ENCODE data around the gene U2AF2. TPM values are rescaled to one million over a fixed set of nuclear protein-coding genes. Genes with fewer than 3 reads are reported as not detected.

The U2AF2 gene
- total and polyA plus RNA-seq, 2 of the 4 experiments (the other 2 are of a cell fraction): 120 to 260 TPM

DNA sequence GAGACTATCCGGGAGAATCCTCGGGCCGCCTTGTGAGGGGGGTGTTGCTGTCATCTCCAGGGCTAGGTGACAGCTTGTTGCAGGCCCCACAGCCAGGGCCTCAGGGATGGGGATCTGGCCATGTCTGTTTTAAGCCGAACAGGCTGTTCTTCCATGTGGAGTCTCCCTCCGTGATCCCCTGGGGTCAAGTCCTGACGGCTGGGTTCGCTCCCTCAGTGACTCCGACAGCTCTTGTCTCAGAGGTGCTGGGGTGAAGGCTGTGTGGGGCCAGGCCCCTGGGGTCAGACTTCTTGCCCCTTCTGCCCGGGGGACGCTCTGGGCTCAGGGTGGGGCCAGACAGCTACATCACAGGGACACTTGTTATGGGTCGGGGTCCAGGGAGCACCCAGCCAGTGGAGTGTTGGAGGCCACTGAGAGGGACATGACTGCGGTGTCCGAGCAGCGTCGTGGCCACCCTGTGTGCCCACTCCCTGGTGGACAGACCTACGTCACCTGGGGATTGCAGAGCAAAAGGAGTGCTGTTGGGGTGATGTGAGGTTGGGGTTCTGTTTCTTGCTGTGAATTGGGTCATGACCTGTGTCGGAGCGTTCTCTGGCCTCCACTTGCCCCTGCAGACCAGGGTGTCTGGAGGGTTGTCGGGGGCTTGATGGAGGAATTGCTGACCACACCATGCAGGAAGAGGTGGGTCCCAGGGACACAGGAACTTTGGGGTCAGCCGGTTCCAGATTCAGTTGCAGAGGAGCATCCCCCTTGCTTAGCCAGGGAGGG is 41.6 kb downstream of the U2AF2 start:
- Histone ChIP-seq H3K56ac (ENCODE audit: extremely low read depth, insufficient read depth, low read length) (no peak overlapping the region), H3K18ac (ENCODE audit: low read depth, low read length) (no peak overlapping the region), H2BK120ac (ENCODE audit: low read depth, low read length) (no peak overlapping the region), H2AK5ac (ENCODE audit: low read depth, low read length) (no peak overlapping the region), H4K91ac (ENCODE audit: insufficient read depth, low read depth, low read length) (no peak overlapping the region), H3K4me3 (ENCODE audit: insufficient read depth, low read depth, low read length) (no peak overlapping the region), H3K4ac (ENCODE audit: low read depth, low read length) (no peak overlapping the region), H3K9me1 (ENCODE audit: insufficient read depth, low read length) (no peaks in the 10 kb centered on the region), H2BK15ac (ENCODE audit: low read depth, low read length) (no peak overlapping the region), H3K23ac (ENCODE audit: low read depth, low read length) (no peak overlapping the region), H2BK5ac (ENCODE audit: low read depth, low read length, poor library complexity, severe bottlenecking) (no peak overlapping the region), H2AFZ (replicated peaks; ENCODE audit: low read length, poor library complexity) (no peak overlapping the region), H3K9me3 (ENCODE audit: control insufficient read depth, insufficient read depth, low read length) (no peaks in the 10 kb centered on the region), H4K20me1 (ENCODE audit: insufficient read depth, low read length) (no peaks in the 10 kb centered on the region), H2AK9ac (replicated peaks; ENCODE audit: low read depth, low read length, poor library complexity) (no peak overlapping the region), H3K9ac (ENCODE audit: low read depth, low read length) (no peak overlapping the region), H3K36me3 (ENCODE audit: control insufficient read depth, insufficient read depth, low read length) (peaks cover 45% of the 10 kb centered on the region), H3K79me1 (ENCODE audit: low read depth in 1 of 2, low read length in 2 of 2) (no peaks in the 10 kb centered on the region; a peak in 1 of 4 replicates), H3K14ac (replicated peaks; ENCODE audit: low read depth, low read length) (no peak overlapping the region), H3K4me1 (ENCODE audit: control insufficient read depth, insufficient read depth, low read length) (no peaks in the 10 kb centered on the region), H2BK20ac (ENCODE audit: low read depth, low read length) (no peak overlapping the region), H3K4me2 (ENCODE audit: low read depth, low read length) (no peak overlapping the region), H3K27me3 (ENCODE audit: control insufficient read depth, insufficient read depth, low read length) (no peaks in the 10 kb centered on the region), H4K8ac (ENCODE audit: low read depth in 2 of 2, low read length in 2 of 2) (no peak overlapping the region), H3K27ac (ENCODE audit: insufficient read depth, low read length) (no peak overlapping the region), H4K5ac (ENCODE audit: low read depth, low read length) (no peak overlapping the region)
- no TSS peak for BruUV-seq (replicated peaks)
- in situ Hi-C loops (cut with MboI; ENCODE audit: low sequenced_read_pairs): loop anchor here (25.0 kb wide), 1 partner anchor 441 kb away; the partner anchor contains the start of gene ZNF444
- no peak for ATAC-seq (ENCODE audit: low read depth)
- WGBS, 2 experiments (ENCODE audit: extremely low coverage in 2 of 2, insufficient read length in 1 of 2): 100% methylated on average over 9 of the region's 20 CpGs; no CpG with 5 or more reads in 1 of the 2 experiments
- dilution Hi-C loops (cut with HindIII; ENCODE audit: low sequenced_read_pairs, unreplicated experiment): no loop called here
- no peak for DNase-seq
- TF ChIP-seq USF2 (IDR thresholded peaks at IDR 0.05; ENCODE audit: low read depth, low read length) (no peak), MXI1 (IDR thresholded peaks at IDR 0.05; ENCODE audit: borderline replicate concordance, low read depth, low read length) (no peak), CEBPB (IDR thresholded peaks at IDR 0.05; ENCODE audit: low read depth, low read length) (no peak), FOS (IDR thresholded peaks at IDR 0.05; ENCODE audit: low read depth, low read length) (no peak), CHD1 (IDR thresholded peaks at IDR 0.05; ENCODE audit: low read depth, low read length) (no peak), RFX5 (IDR thresholded peaks at IDR 0.05; ENCODE audit: low read depth, low read length) (no peak), SMC3 (IDR thresholded peaks at IDR 0.05; ENCODE audit: low read depth, low read length) (no peak), MAFK (IDR thresholded peaks at IDR 0.05; ENCODE audit: low read depth, low read length) (no peak), RAD21 (IDR thresholded peaks at IDR 0.05; ENCODE audit: low read length) (no peak), POLR2A (IDR thresholded peaks at IDR 0.05; ENCODE audit: low read depth, low read length) (no peak), MAZ (IDR thresholded peaks at IDR 0.05; ENCODE audit: borderline replicate concordance, low read depth, low read length) (no peak), CTCF (conservative IDR thresholded peaks at IDR 0.05; ENCODE audit: low read depth, low read length) (no peak), BHLHE40 (IDR thresholded peaks at IDR 0.05; ENCODE audit: low read depth, low read length) (no peak)
- POLR2A ChIA-PET (ENCODE audit: unreplicated experiment): no interaction called here
- intact Hi-C loops (cut with micrococcal nuclease): no loop called here
- CTCF ChIA-PET: no interaction called here
